ENCODE results near the gene PPP1R2. TPM values are rescaled to one million over a fixed set of nuclear protein-coding genes. Genes with fewer than 3 reads are reported as not detected.

PPP1R2 gene
- 46.1 TPM for total RNA-seq (2021; ENCODE audit: unreplicated experiment)
- 24.0 and 27.0 TPM in 2 replicates for polyA plus RNA-seq (2012)
- percentile 82 among the genes with signal in this experiment for Bru-seq, nascent RNA
- percentile 94 among the genes with signal in this experiment for BruChase-seq, experiment 1, labeled RNA remaining after a 6-hour chase
- percentile 79 among the genes with signal in this experiment for BruChase-seq, experiment 2, labeled RNA remaining after a 2-hour chase
- long read RNA-seq, transcript PPP1R2-206 (6 exons, 3,450 nt): major isoform, 147 of 157 reads
- long read RNA-seq, partial matches to known transcripts: 1 of 157 reads
- long read RNA-seq, other reads (novel, unspliced or antisense): 9 of 157 reads

GRCh38 chr3:195542698-195543499, at the start of gene PPP1R2:
PPP1R2 (minus strand) TSS chr3:195543325; CDS start chr3:195543025, 300 bp downstream.
- 0 out of 4 replicates have a peak, but pooled peaks cover 0 to 3% of the 10 kb centered on the region in 2 experiments for H3K36me3 ChIP-seq (ENCODE audit: control insufficient read depth in 1 of 2, insufficient read depth in 2 of 2, low read length in 2 of 2)
- H3K4me2 ChIP-seq (ENCODE audit: low read length): peak within 1 kb of the TSS; percentile 83
- ChIA-PET POLR2A (interaction anchor here (0.7 to 1.6 kb wide), 8 partner anchors 12 to 273 kb away, joined by 3 to 10 read pairs (median 6); partner anchors contain the start of gene APOD), CTCF (interaction anchor here (1.5 to 3.1 kb wide), 2 partner anchors 272 to 980 kb away, joined by 4 to 15 read pairs; partner anchors contain the start of gene XXYLT1), RAD21 (ENCODE audit: low non-redundant PET in 1 of 2, low total read pairs in 2 of 2, uncharacterized antibody in 2 of 2, unreplicated experiment in 2 of 2) (interaction anchor here (0.6 to 0.7 kb wide), 2 partner anchors 24 to 272 kb away, joined by 3 read pairs; partner anchors contain the start of gene XXYLT1 (in 1 of the 2))
- no peaks in the 10 kb centered on the region for H3K9me3 ChIP-seq (ENCODE audit: control insufficient read depth in 1 of 2, insufficient read depth in 1 of 2, low read depth in 1 of 2, low read length in 2 of 2)
- peak; percentile 83 for DNase-seq (ENCODE audit: low read depth, low spot score)
- H3K27me3 ChIP-seq (ENCODE audit: insufficient read depth, low read length): no peaks in the 10 kb centered on the region
- intact Hi-C loops (cut with micrococcal nuclease): no loop called here
- no TSS peak for BruUV-seq (replicated peaks)
- H2AFZ ChIP-seq (ENCODE audit: low read depth, low read length, poor library complexity, severe bottlenecking): peak within 1 kb of the TSS; percentile 57
- H3K79me2 ChIP-seq (ENCODE audit: insufficient read depth, low read length): peaks cover 46% of the 10 kb centered on the region
- H3K4me1 ChIP-seq (ENCODE audit: control insufficient read depth in 1 of 2, insufficient read depth in 2 of 2, low read length in 2 of 2): peaks cover 18 to 36% of the 10 kb centered on the region in 2 experiments
- peak within 1 kb of the TSS; percentile 74 to 76 for H3K4me3 ChIP-seq (replicated peaks in 1 of 2; ENCODE audit: low read depth in 1 of 2, low read length in 2 of 2)
- H3K27ac ChIP-seq (ENCODE audit: low read depth, low read length): peak within 1 kb of the TSS; percentile 51
- H3K9ac ChIP-seq (ENCODE audit: low read length): peak within 1 kb of the TSS; percentile 74
- H4K20me1 ChIP-seq (ENCODE audit: insufficient read depth): no peaks in the 10 kb centered on the region
- ATAC-seq: peak; percentile 90
- H3K9me2 ChIP-seq (ENCODE audit: insufficient read depth): no peaks in the 10 kb centered on the region
- TF ChIP-seq, protein P1, sequence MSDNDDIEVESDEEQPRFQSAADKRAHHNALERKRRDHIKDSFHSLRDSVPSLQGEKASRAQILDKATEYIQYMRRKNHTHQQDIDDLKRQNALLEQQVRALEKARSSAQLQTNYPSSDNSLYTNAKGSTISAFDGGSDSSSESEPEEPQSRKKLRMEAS (IDR thresholded peaks at IDR 0.05): peak; percentile 53; the same call in 1 of the 2 replicates
- TF ChIP-seq POLR2A (IDR thresholded peaks at IDR 0.05; ENCODE audit: borderline replicate concordance, extremely low read depth, insufficient read depth, insufficient read length): peak; percentile 91
- no peak for TF ChIP-seq JUND (IDR thresholded peaks at IDR 0.05)
- peak; percentile 73; the same call in 1 of the 2 replicates for TF ChIP-seq EGR1 (IDR thresholded peaks at IDR 0.05; ENCODE audit: low read depth)
- TF ChIP-seq POLR2AphosphoS5 (IDR thresholded peaks at IDR 0.05; ENCODE audit: low read depth, low read length): peak; percentile 99
- no peak; the same call in 1 of the 2 replicates for TF ChIP-seq ELF1 (IDR thresholded peaks at IDR 0.05; ENCODE audit: borderline replicate concordance, low read depth)
- TF ChIP-seq YY1 (IDR thresholded peaks at IDR 0.05; ENCODE audit: extremely low read depth, insufficient replicate concordance, low read depth, low read length): no peak
- TF ChIP-seq, protein P2, sequence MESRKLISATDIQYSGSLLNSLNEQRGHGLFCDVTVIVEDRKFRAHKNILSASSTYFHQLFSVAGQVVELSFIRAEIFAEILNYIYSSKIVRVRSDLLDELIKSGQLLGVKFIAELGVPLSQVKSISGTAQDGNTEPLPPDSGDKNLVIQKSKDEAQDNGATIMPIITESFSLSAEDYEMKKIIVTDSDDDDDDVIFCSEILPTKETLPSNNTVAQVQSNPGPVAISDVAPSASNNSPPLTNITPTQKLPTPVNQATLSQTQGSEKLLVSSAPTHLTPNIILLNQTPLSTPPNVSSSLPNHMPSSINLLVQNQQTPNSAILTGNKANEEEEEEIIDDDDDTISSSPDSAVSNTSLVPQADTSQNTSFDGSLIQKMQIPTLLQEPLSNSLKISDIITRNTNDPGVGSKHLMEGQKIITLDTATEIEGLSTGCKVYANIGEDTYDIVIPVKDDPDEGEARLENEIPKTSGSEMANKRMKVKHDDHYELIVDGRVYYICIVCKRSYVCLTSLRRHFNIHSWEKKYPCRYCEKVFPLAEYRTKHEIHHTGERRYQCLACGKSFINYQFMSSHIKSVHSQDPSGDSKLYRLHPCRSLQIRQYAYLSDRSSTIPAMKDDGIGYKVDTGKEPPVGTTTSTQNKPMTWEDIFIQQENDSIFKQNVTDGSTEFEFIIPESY (IDR thresholded peaks at IDR 0.05; ENCODE audit: extremely low read depth, insufficient replicate concordance, low read length): peak; percentile 94
- TF ChIP-seq, protein P3, sequence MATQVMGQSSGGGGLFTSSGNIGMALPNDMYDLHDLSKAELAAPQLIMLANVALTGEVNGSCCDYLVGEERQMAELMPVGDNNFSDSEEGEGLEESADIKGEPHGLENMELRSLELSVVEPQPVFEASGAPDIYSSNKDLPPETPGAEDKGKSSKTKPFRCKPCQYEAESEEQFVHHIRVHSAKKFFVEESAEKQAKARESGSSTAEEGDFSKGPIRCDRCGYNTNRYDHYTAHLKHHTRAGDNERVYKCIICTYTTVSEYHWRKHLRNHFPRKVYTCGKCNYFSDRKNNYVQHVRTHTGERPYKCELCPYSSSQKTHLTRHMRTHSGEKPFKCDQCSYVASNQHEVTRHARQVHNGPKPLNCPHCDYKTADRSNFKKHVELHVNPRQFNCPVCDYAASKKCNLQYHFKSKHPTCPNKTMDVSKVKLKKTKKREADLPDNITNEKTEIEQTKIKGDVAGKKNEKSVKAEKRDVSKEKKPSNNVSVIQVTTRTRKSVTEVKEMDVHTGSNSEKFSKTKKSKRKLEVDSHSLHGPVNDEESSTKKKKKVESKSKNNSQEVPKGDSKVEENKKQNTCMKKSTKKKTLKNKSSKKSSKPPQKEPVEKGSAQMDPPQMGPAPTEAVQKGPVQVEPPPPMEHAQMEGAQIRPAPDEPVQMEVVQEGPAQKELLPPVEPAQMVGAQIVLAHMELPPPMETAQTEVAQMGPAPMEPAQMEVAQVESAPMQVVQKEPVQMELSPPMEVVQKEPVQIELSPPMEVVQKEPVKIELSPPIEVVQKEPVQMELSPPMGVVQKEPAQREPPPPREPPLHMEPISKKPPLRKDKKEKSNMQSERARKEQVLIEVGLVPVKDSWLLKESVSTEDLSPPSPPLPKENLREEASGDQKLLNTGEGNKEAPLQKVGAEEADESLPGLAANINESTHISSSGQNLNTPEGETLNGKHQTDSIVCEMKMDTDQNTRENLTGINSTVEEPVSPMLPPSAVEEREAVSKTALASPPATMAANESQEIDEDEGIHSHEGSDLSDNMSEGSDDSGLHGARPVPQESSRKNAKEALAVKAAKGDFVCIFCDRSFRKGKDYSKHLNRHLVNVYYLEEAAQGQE (IDR thresholded peaks at IDR 0.05; ENCODE audit: low read depth): no peak
- TF ChIP-seq ZFX (IDR thresholded peaks at IDR 0.05): peak; percentile 62; the same call in 1 of the 2 replicates
- TF ChIP-seq SRF (IDR thresholded peaks at IDR 0.05; ENCODE audit: low read depth): no peak; the same call in 1 of the 2 replicates
- peak; percentile 74; the same call in 1 of the 2 replicates for TF ChIP-seq SIN3A (IDR thresholded peaks at IDR 0.05; ENCODE audit: low read depth)
- peak; percentile 53 for TF ChIP-seq TCF7L2 (IDR thresholded peaks at IDR 0.05; ENCODE audit: borderline replicate concordance, extremely low read depth, insufficient read depth, insufficient read length)
- TF ChIP-seq ZNF274 (IDR thresholded peaks at IDR 0.05; ENCODE audit: low read depth, low read length): no peak
- no peak for TF ChIP-seq EZH2 (IDR thresholded peaks at IDR 0.05)
- peak; percentile 37; the same call in 1 of the 2 replicates for TF ChIP-seq SP1 (IDR thresholded peaks at IDR 0.05; ENCODE audit: low read depth)

All from HCT116 (cell line).